Astrocyte of the hippocampus (primary cell): ENCODE results near the gene SPRR1B.
"Not testable (repeated sequence)": the region's sequence is repeated elsewhere in the genome, so short reads cannot be mapped to it uniquely, and the experiment has no call there.

Experiments used
- DNase-seq: peaks from one replicate; pipeline ENCODE4 v3.0.0; 2011; ENCODE audit warnings: low read depth, low spot score

Gene SPRR1B

GRCh38 chr1:153040950-153041631, 10.1 kb downstream of the SPRR1B start, which contains the start of gene SPRR2D:
Gene SPRR2D (minus strand): TSS chr1:153041120. CDS start chr1:153040346, 774 bp downstream.
- DNase-seq = no peak

GRCh38 chr1:153049211-153049610, 18.2 kb downstream of the SPRR1B start:
- DNase-seq = no peak

GRCh38 chr1:153056111-153056510, 25.1 kb downstream of the SPRR1B start:
- not testable (repeated sequence) for DNase-seq

GRCh38 chr1:153057375-153057774, 26.4 kb downstream of the SPRR1B start, which contains the start of gene SPRR2A:
Gene SPRR2A (minus strand): TSS chr1:153057512. CDS start chr1:153056735, 777 bp downstream.
- no peak for DNase-seq

GRCh38 chr1:153058154-153058553, 27.2 kb downstream of the SPRR1B start:
- no peak for DNase-seq

- peak; percentile 3 for DNase-seq
Measured at GRCh38 chr1:153058826-153059784, 28.1 kb downstream of the SPRR1B start.

- DNase-seq = no peak
Measured at GRCh38 chr1:153070243-153070642, 39.2 kb downstream of the SPRR1B start.

- DNase-seq = no peak
Measured at GRCh38 chr1:153071511-153071910, 40.5 kb downstream of the SPRR1B start, which contains the start of gene SPRR2B. Gene SPRR2B (minus strand): TSS chr1:153071611. CDS start chr1:153070839, 772 bp downstream.

- no peak for DNase-seq
Measured at GRCh38 chr1:153072806-153073726, 42.1 kb downstream of the SPRR1B start.

GRCh38 chr1:153081736-153082135, 50.7 kb downstream of the SPRR1B start:
- DNase-seq = peak; percentile 1
